Stimulated activated CD4-positive, alpha-beta T cell treated with anti-CD3 and anti-CD28 coated beads, Interleukin-15, amount 100 ng/mL, for 1 hour (primary cell): ENCODE measurements around the gene BTK.
"Not testable (repeated sequence)": the region's sequence is repeated elsewhere in the genome, so short reads cannot be mapped to it uniquely, and the experiment has no call there.

Experiments used
- DNase-seq, 2 donors: peaks; one replicate each; pipeline ENCODE4 v3.0.0-alpha.2; 2020; ENCODE audit warnings: low read depth in 1 of 2, low spot score in 1 of 2

The BTK gene

GRCh38 chrX:101347859-101348451 is 38.0 kb downstream of the BTK start:
- no peak for DNase-seq

DNA sequence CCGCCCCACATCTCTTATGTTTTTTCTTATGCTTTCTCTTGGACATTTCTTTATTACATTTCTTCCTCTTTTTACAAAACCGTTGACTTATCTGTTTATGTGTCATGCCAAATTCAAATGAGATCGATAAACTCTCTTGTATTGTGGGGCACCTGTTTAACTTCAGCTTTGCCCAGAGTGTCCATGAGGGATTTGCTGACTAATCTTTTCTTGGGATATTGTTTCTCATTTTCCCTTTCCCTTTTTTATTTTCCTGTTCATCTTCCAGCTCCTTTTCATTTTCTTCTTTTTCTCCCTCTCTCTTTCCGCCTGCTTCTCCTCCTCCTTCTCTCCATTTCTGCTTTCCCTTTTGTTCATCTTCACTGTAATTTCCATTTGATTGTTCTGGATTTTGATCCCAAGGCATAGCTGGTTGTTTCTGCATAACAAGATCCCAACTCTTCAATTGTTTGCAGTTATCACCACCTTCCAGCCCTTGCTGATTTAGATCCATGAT is 48.2 kb downstream of the BTK start:
- DNase-seq = no peak

GRCh38 chrX:101334310-101334709 is 51.7 kb downstream of the BTK start:
- not testable (repeated sequence) for DNase-seq

GRCh38 chrX:101326600-101326999 is 59.4 kb downstream of the BTK start:
- DNase-seq = not testable (repeated sequence)

DNA sequence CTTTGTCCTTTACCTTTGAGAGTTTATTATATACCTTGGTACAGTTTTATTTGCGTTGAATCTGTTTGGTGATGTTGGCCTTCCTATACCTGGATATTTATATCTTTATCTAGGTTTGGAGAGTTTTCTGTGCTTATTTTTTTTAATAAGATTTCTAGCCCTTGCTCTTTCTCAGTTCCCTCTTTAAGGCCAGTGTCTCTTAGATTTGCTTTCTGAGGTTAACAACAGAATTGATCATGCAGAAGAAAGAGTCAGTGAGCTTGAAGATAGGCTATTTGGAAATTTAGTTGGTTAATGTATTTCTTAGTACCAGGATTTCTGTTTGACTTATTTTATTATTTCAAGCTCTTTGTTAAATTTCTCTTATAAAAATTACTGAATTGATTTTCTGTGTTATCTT is 82.2 kb downstream of the BTK start:
- no peak for DNase-seq
